ENCODE measurements around the gene CD58. TPM values are rescaled to one million over a fixed set of nuclear protein-coding genes. Genes with fewer than 3 reads are reported as not detected.

Gene CD58
- total RNA-seq, 4 donors from 2014 or later = 25.3 to 40.9 (median 28.9) TPM

- 87% methylated on average over 4 of the region's 4 CpGs for whole genome bisulfite sequencing, 2 donors
- DNase-seq (ENCODE audit: low spot score in 2 of 2) = no peak
- intact Hi-C loops (cut with DNase I; ENCODE audit: low total_unique reads) = no loop called here
- TF ChIP-seq POLR2A (IDR thresholded peaks at IDR 0.05) (no peak), CTCF (IDR thresholded peaks at IDR 0.05) (no peak)
- H3K4me3 ChIP-seq (ENCODE audit: low read depth, poor library complexity, severe bottlenecking) = no peak overlapping the region
These were observed 24.4 kb downstream of the CD58 start for GRCh38 chr1:116546354-116546977.

- 85 to 92% methylated on average over 2 of the region's 2 CpGs for WGBS, 2 donors
- TF ChIP-seq CTCF (IDR thresholded peaks at IDR 0.05) (no peak), POLR2A (IDR thresholded peaks at IDR 0.05) (no peak)
- no peak overlapping the region for H3K4me3 ChIP-seq (ENCODE audit: low read depth, poor library complexity, severe bottlenecking)
- intact Hi-C loops (cut with DNase I; ENCODE audit: low total_unique reads) = no loop called here
- DNase-seq (ENCODE audit: low spot score in 2 of 2) = no peak
These were observed 25.5 kb downstream of the CD58 start for GRCh38 chr1:116545359-116545705.

- DNase-seq (ENCODE audit: low spot score in 2 of 2) = no peak
- H3K4me3 ChIP-seq (ENCODE audit: low read depth, poor library complexity, severe bottlenecking) = no peak overlapping the region
- TF ChIP-seq POLR2A (IDR thresholded peaks at IDR 0.05) (no peak), CTCF (IDR thresholded peaks at IDR 0.05) (no peak)
- 82 to 87% methylated on average over 8 of the region's 8 CpGs for WGBS, 2 donors
- intact Hi-C loops (cut with DNase I; ENCODE audit: low total_unique reads) = no loop called here
These were observed 26.1 kb downstream of the CD58 start for GRCh38 chr1:116544588-116545358.

- no peak for TF ChIP-seq CTCF (IDR thresholded peaks at IDR 0.05)
- no peak for TF ChIP-seq POLR2A (IDR thresholded peaks at IDR 0.05)
- DNase-seq (ENCODE audit: low spot score in 2 of 2) = no peak
- intact Hi-C loops (cut with DNase I; ENCODE audit: low total_unique reads) = no loop called here
- H3K4me3 ChIP-seq (ENCODE audit: low read depth, poor library complexity, severe bottlenecking) = no peak overlapping the region
These were observed 30.7 kb downstream of the CD58 start for GRCh38 chr1:116540088-116540487.

GRCh38 chr1:116538544-116538943 is 32.3 kb downstream of the CD58 start:
- WGBS, 2 donors = 97 to 100% methylated on average over 1 of the region's 1 CpG
- intact Hi-C loops (cut with DNase I; ENCODE audit: low total_unique reads) = no loop called here
- no peak overlapping the region for H3K4me3 ChIP-seq (ENCODE audit: low read depth, poor library complexity, severe bottlenecking)
- no peak for TF ChIP-seq POLR2A (IDR thresholded peaks at IDR 0.05)
- TF ChIP-seq CTCF (IDR thresholded peaks at IDR 0.05) = no peak
- DNase-seq (ENCODE audit: low spot score in 2 of 2) = no peak
